Hepatic stellate cell (primary cell): Measurements from ENCODE around the gene RIPPLY3.
"Not testable (repeated sequence)": the region's sequence is repeated elsewhere in the genome, so short reads cannot be mapped to it uniquely, and the experiment has no call there.

Source experiments
- DNase-seq: peaks from one replicate; pipeline ENCODE4 v3.0.0; 2011; ENCODE audit warnings: low spot score

Gene RIPPLY3

GRCh38 chr21:36981049-36981391 lies 25.5 kb upstream of the RIPPLY3 start:
- no peak for DNase-seq

GRCh38 chr21:36981977-36982700 lies 24.4 kb upstream of the RIPPLY3 start:
- DNase-seq = no peak

- DNase-seq = no peak
Observed at GRCh38 chr21:36985751-36986594, 20.5 kb upstream of the RIPPLY3 start.

GRCh38 chr21:36987845-36988244 lies 18.7 kb upstream of the RIPPLY3 start:
- DNase-seq = no peak

GRCh38 chr21:36988536-36988935 lies 18.0 kb upstream of the RIPPLY3 start:
- no peak for DNase-seq

GRCh38 chr21:36989199-36989698 lies 17.3 kb upstream of the RIPPLY3 start:
- not testable (repeated sequence) for DNase-seq

GRCh38 chr21:36989699-36990507 lies 16.6 kb upstream of the RIPPLY3 start:
- peak; percentile 98 for DNase-seq

GRCh38 chr21:36990508-36991205 lies 15.8 kb upstream of the RIPPLY3 start:
- no peak for DNase-seq

- DNase-seq = no peak
Observed at GRCh38 chr21:36992671-36993070, 13.8 kb upstream of the RIPPLY3 start.

- DNase-seq = no peak
Observed at GRCh38 chr21:36994501-36995158, 11.9 kb upstream of the RIPPLY3 start.

GRCh38 chr21:36995285-36995684 lies 11.2 kb upstream of the RIPPLY3 start:
- DNase-seq = not testable (repeated sequence)

- DNase-seq = no peak
Observed at GRCh38 chr21:36999131-36999898, 7.2 kb upstream of the RIPPLY3 start.

- DNase-seq = no peak
Observed at GRCh38 chr21:37000381-37000780, 6.1 kb upstream of the RIPPLY3 start.

GRCh38 chr21:37001441-37001840 lies 5.1 kb upstream of the RIPPLY3 start:
- no peak for DNase-seq

- DNase-seq = not testable (repeated sequence)
Observed at GRCh38 chr21:37002851-37003250, 3.7 kb upstream of the RIPPLY3 start.

GRCh38 chr21:37003917-37004316 lies 2.6 kb upstream of the RIPPLY3 start:
- not testable (repeated sequence) for DNase-seq

GRCh38 chr21:37005548-37006485 lies 685 bp upstream of the RIPPLY3 start:
- no peak for DNase-seq

- no peak for DNase-seq
Observed at GRCh38 chr21:37008724-37009123, 2.2 kb downstream of the RIPPLY3 start.

GRCh38 chr21:37009740-37010341 lies 3.3 kb downstream of the RIPPLY3 start:
- peak; percentile 89 for DNase-seq
